Muscle layer of colon (tissue), 2 donors: ENCODE results near the gene FMNL2.

Source experiments
- H3K27ac ChIP-seq: one replicate; pipeline ENCODE4 v1.7.0; 2013; ENCODE audit warnings: low read depth, mild to moderate bottlenecking, low read length, moderate library complexity
- H3K27me3 ChIP-seq, 2 donors: one replicate each; pipeline ENCODE4 v1.7.0; 2013; ENCODE audit warnings: low read length in 2 of 2, mild to moderate bottlenecking in 2 of 2; ENCODE audit not compliant: insufficient read depth in 2 of 2, control insufficient read depth in 1 of 2
- H3K36me3 ChIP-seq: one replicate; pipeline ENCODE4 v1.7.0; 2013; ENCODE audit warnings: mild to moderate bottlenecking, low read length; ENCODE audit not compliant: insufficient read depth
- H3K4me1 ChIP-seq: one replicate; pipeline ENCODE4 v1.7.0; 2013; ENCODE audit warnings: mild to moderate bottlenecking, low read length; ENCODE audit not compliant: insufficient read depth
- H3K4me3 ChIP-seq, 2 donors: one replicate each; pipeline ENCODE4 v1.7.0; 2013; ENCODE audit warnings: low read length in 2 of 2, low read depth in 1 of 2, mild to moderate bottlenecking in 1 of 2, moderate library complexity in 1 of 2
- H3K9ac ChIP-seq: one replicate; pipeline ENCODE4 v1.7.0; 2013; ENCODE audit warnings: low read length
- H3K9me3 ChIP-seq: one replicate; pipeline ENCODE4 v1.7.0; 2013; ENCODE audit warnings: mild to moderate bottlenecking, low read length
- donor health status: abdominal sarcoma.
- donor health status: Adenocarcinoma of cecum.

FMNL2 gene

GRCh38 chr2:152481881-152482583 is 147.1 kb downstream of the FMNL2 start:
- Histone ChIP-seq H3K4me3 (no peak overlapping the region), H3K27me3 (no peaks in the 10 kb centered on the region), H3K9me3 (no peaks in the 10 kb centered on the region), H3K9ac (no peak overlapping the region), H3K4me1 (peaks cover 31% of the 10 kb centered on the region), H3K27ac (no peak overlapping the region), H3K36me3 (no peaks in the 10 kb centered on the region)

- no peaks in the 10 kb centered on the region for H3K9me3 ChIP-seq
- H3K4me1 ChIP-seq: peaks cover 31% of the 10 kb centered on the region
- H3K36me3 ChIP-seq: no peaks in the 10 kb centered on the region
- H3K4me3 ChIP-seq: no peak overlapping the region
- no peak overlapping the region for H3K27ac ChIP-seq
- H3K27me3 ChIP-seq: no peaks in the 10 kb centered on the region
- H3K9ac ChIP-seq: no peak overlapping the region
Observed at GRCh38 chr2:152483276-152484063, 148.5 kb downstream of the FMNL2 start.

- peaks cover 48% of the 10 kb centered on the region for H3K4me1 ChIP-seq
- H3K27ac ChIP-seq: peak overlapping the region; percentile 43
Observed at GRCh38 chr2:152485954-152486736, 151.2 kb downstream of the FMNL2 start.

GRCh38 chr2:152486737-152487400 is 151.9 kb downstream of the FMNL2 start:
- Histone ChIP-seq H3K27me3 (no peaks in the 10 kb centered on the region), H3K4me1 (peaks cover 47% of the 10 kb centered on the region), H3K4me3 (no peak overlapping the region), H3K27ac (peak overlapping the region; percentile 12), H3K9ac (no peak overlapping the region), H3K36me3 (no peaks in the 10 kb centered on the region), H3K9me3 (no peaks in the 10 kb centered on the region)

More at GRCh38 chr2:152485954-152486736, 151.2 kb downstream of the FMNL2 start:
- Histone ChIP-seq H3K4me3 (no peak overlapping the region), H3K9me3 (no peaks in the 10 kb centered on the region), H3K27me3 (no peaks in the 10 kb centered on the region), H3K36me3 (no peaks in the 10 kb centered on the region), H3K9ac (no peak overlapping the region)

GRCh38 chr2:152488075-152488474 is 153.1 kb downstream of the FMNL2 start:
- Histone ChIP-seq H3K4me1 (peaks cover 43% of the 10 kb centered on the region), H3K27ac (no peak overlapping the region), H3K9ac (no peak overlapping the region)

GRCh38 chr2:152489364-152489763 is 154.4 kb downstream of the FMNL2 start:
- no peaks in the 10 kb centered on the region for H3K27me3 ChIP-seq
- H3K36me3 ChIP-seq: no peaks in the 10 kb centered on the region
- peaks cover 36% of the 10 kb centered on the region for H3K4me1 ChIP-seq
- no peaks in the 10 kb centered on the region for H3K9me3 ChIP-seq
- no peak overlapping the region for H3K4me3 ChIP-seq
- H3K9ac ChIP-seq: no peak overlapping the region
- H3K27ac ChIP-seq: no peak overlapping the region

More at GRCh38 chr2:152488075-152488474, 153.1 kb downstream of the FMNL2 start:
- Histone ChIP-seq H3K4me3 (no peak overlapping the region), H3K27me3 (no peaks in the 10 kb centered on the region), H3K36me3 (no peaks in the 10 kb centered on the region), H3K9me3 (no peaks in the 10 kb centered on the region)

GRCh38 chr2:152490686-152491455 is 155.9 kb downstream of the FMNL2 start:
- H3K4me3 ChIP-seq: no peak overlapping the region
- no peak overlapping the region for H3K9ac ChIP-seq
- no peak overlapping the region for H3K27ac ChIP-seq
- H3K36me3 ChIP-seq: no peaks in the 10 kb centered on the region
- H3K9me3 ChIP-seq: no peaks in the 10 kb centered on the region
- peaks cover 31% of the 10 kb centered on the region for H3K4me1 ChIP-seq
- no peaks in the 10 kb centered on the region for H3K27me3 ChIP-seq

GRCh38 chr2:152492131-152492530 is 157.2 kb downstream of the FMNL2 start:
- Histone ChIP-seq H3K4me1 (peaks cover 24% of the 10 kb centered on the region), H3K27me3 (no peaks in the 10 kb centered on the region), H3K9me3 (no peaks in the 10 kb centered on the region), H3K36me3 (no peaks in the 10 kb centered on the region), H3K4me3 (no peak overlapping the region), H3K9ac (no peak overlapping the region), H3K27ac (no peak overlapping the region)

GRCh38 chr2:152492911-152493310 is 157.9 kb downstream of the FMNL2 start:
- H3K27ac ChIP-seq: no peak overlapping the region
- H3K9ac ChIP-seq: no peak overlapping the region
- H3K27me3 ChIP-seq: no peaks in the 10 kb centered on the region
- H3K9me3 ChIP-seq: no peaks in the 10 kb centered on the region
- peaks cover 24% of the 10 kb centered on the region for H3K4me1 ChIP-seq
- H3K4me3 ChIP-seq: no peak overlapping the region
- no peaks in the 10 kb centered on the region for H3K36me3 ChIP-seq

- H3K4me3 ChIP-seq: no peak overlapping the region
- no peak overlapping the region for H3K27ac ChIP-seq
- no peaks in the 10 kb centered on the region for H3K9me3 ChIP-seq
- H3K27me3 ChIP-seq: no peaks in the 10 kb centered on the region
- no peaks in the 10 kb centered on the region for H3K36me3 ChIP-seq
- H3K9ac ChIP-seq: no peak overlapping the region
- peaks cover 26% of the 10 kb centered on the region for H3K4me1 ChIP-seq
Observed at GRCh38 chr2:152493417-152493816, 158.4 kb downstream of the FMNL2 start.
